HG03280 (cell line): ENCODE data around the gene BCAT1.
"Not testable (repeated sequence)": the region's sequence is repeated elsewhere in the genome, so short reads cannot be mapped to it uniquely, and the experiment has no call there.

Experiments used
- ATAC-seq: cut with Tn5 transposase; IDR thresholded peaks from one replicate; pipeline ENCODE4 v1.9.1; 2021; ENCODE audit warnings: mild to moderate bottlenecking, moderate library complexity; ENCODE audit not compliant: unreplicated experiment

The BCAT1 gene

GRCh38 chr12:24901576-24902461 is 47.1 kb downstream of the BCAT1 start:
- no peak for ATAC-seq

GRCh38 chr12:24900196-24900595 is 48.7 kb downstream of the BCAT1 start:
- ATAC-seq = no peak

- ATAC-seq = no peak
Observed at GRCh38 chr12:24899503-24900075, 49.3 kb downstream of the BCAT1 start.

GRCh38 chr12:24898606-24899005 is 50.3 kb downstream of the BCAT1 start:
- no peak for ATAC-seq

- ATAC-seq = no peak
Observed at GRCh38 chr12:24898185-24898584, 50.7 kb downstream of the BCAT1 start.

- no peak for ATAC-seq
Observed at GRCh38 chr12:24896171-24896570, 52.7 kb downstream of the BCAT1 start.

- ATAC-seq = no peak
Observed at GRCh38 chr12:24895612-24896011, 53.3 kb downstream of the BCAT1 start.

- ATAC-seq = no peak
Observed at GRCh38 chr12:24894879-24895278, 54.0 kb downstream of the BCAT1 start.

GRCh38 chr12:24890048-24890803 is 58.7 kb downstream of the BCAT1 start:
- no peak for ATAC-seq

- ATAC-seq = no peak
Observed at GRCh38 chr12:24889411-24889810, 59.5 kb downstream of the BCAT1 start.

GRCh38 chr12:24888813-24889212 is 60.1 kb downstream of the BCAT1 start:
- no peak for ATAC-seq

- ATAC-seq = no peak
Observed at GRCh38 chr12:24884911-24885310, 64.0 kb downstream of the BCAT1 start.

GRCh38 chr12:24881724-24882371 is 67.1 kb downstream of the BCAT1 start:
- ATAC-seq = no peak

GRCh38 chr12:24881227-24881626 is 67.7 kb downstream of the BCAT1 start:
- no peak for ATAC-seq

GRCh38 chr12:24880732-24881131 is 68.2 kb downstream of the BCAT1 start:
- ATAC-seq = no peak

- no peak for ATAC-seq
Observed at GRCh38 chr12:24879644-24880043, 69.3 kb downstream of the BCAT1 start.

- no peak for ATAC-seq
Observed at GRCh38 chr12:24875014-24875413, 73.9 kb downstream of the BCAT1 start.

- ATAC-seq = no peak
Observed at GRCh38 chr12:24872211-24872610, 76.7 kb downstream of the BCAT1 start.

GRCh38 chr12:24866139-24866538 is 82.8 kb downstream of the BCAT1 start:
- ATAC-seq = not testable (repeated sequence)

GRCh38 chr12:24864796-24865125 is 84.1 kb downstream of the BCAT1 start:
- ATAC-seq = no peak

GRCh38 chr12:24861766-24862540 is 86.9 kb downstream of the BCAT1 start:
- peak; percentile 72 for ATAC-seq
